OCI-LY1 (cell line): ENCODE data around the gene TRPC4.

Experiments
- H2AFZ ChIP-seq: fragments of 200-600 bp; sonication (generic), shearing (Covaris generic); 2 replicates; pipeline ENCODE4 v1.6.0; 2014; ENCODE audit warnings: antibody characterized with exemption, mild to moderate bottlenecking, low read length
- H3F3A ChIP-seq: fragments of 200-600 bp; sonication (generic), shearing (Covaris generic); 2 replicates; pipeline ENCODE4 v1.6.0; 2014; ENCODE audit warnings: mild to moderate bottlenecking, antibody characterized with exemption, low read length, moderate library complexity; ENCODE audit not compliant: insufficient read depth
- H3K27ac ChIP-seq: fragments of 200-600 bp; sonication (generic); 2 replicates; pipeline ENCODE4 v1.5.1; 2014; ENCODE audit warnings: low read length, mixed run types, mild to moderate bottlenecking, low read depth; ENCODE audit not compliant: poor library complexity, severe bottlenecking
- H3K27me3 ChIP-seq: fragments of 200-600 bp; sonication (generic); 2 replicates; pipeline ENCODE4 v1.6.0; 2014; ENCODE audit warnings: antibody characterized with exemption, mild to moderate bottlenecking, low read length, moderate library complexity; ENCODE audit not compliant: insufficient read depth
- H3K36me3 ChIP-seq: fragments of 200-600 bp; sonication (generic); 2 replicates; pipeline ENCODE4 v1.6.1; 2014; ENCODE audit warnings: mild to moderate bottlenecking, antibody characterized with exemption, low read length, moderate library complexity, mixed read lengths; ENCODE audit not compliant: insufficient read depth
- H3K4me1 ChIP-seq: fragments of 200-600 bp; sonication (generic); 2 replicates; pipeline ENCODE4 v1.5.1; 2014; ENCODE audit warnings: mild to moderate bottlenecking, low read length, moderate library complexity; ENCODE audit not compliant: insufficient read depth, severe bottlenecking
- H3K4me2 ChIP-seq: fragments of 200-600 bp; sonication (generic), shearing (Covaris generic); 2 replicates; pipeline ENCODE4 v1.6.1; 2014; ENCODE audit warnings: low read length
- H3K4me3 ChIP-seq: fragments of 200-600 bp; sonication (generic); 2 replicates; pipeline ENCODE4 v1.5.1; 2014; ENCODE audit warnings: low read length, low read depth, mild to moderate bottlenecking, mixed read lengths; ENCODE audit not compliant: poor library complexity, severe bottlenecking
- H3K79me2 ChIP-seq: fragments of 200-600 bp; shearing (Covaris generic); 2 replicates; pipeline ENCODE4 v1.6.1; 2016; ENCODE audit warnings: mixed run types, low read length, mixed read lengths; ENCODE audit not compliant: insufficient read depth
- H3K9ac ChIP-seq: fragments of 200-600 bp; sonication (generic), shearing (Covaris generic); 2 replicates; pipeline ENCODE4 v1.6.1; 2014; ENCODE audit warnings: mild to moderate bottlenecking, low read length, mixed read lengths
- H3K9me2 ChIP-seq: fragments of 200-600 bp; sonication (generic), shearing (Covaris generic); 2 replicates; pipeline ENCODE4 v1.6.1; 2014; ENCODE audit warnings: low read depth, mild to moderate bottlenecking, low read length, mixed read lengths
- H3K9me3 ChIP-seq: fragments of 200-600 bp; shearing (Covaris generic); 2 replicates; pipeline ENCODE4 v1.6.1; 2014; ENCODE audit warnings: low read length, mixed read lengths
- H4K20me1 ChIP-seq: fragments of 200-600 bp; sonication (generic), shearing (Covaris generic); 2 replicates; pipeline ENCODE4 v1.6.0; 2016; ENCODE audit warnings: mild to moderate bottlenecking, low read length; ENCODE audit not compliant: insufficient read depth
- CTCF ChIP-seq: fragments of 200-600 bp; sonication (generic), shearing (Covaris generic); IDR thresholded peaks from 2 replicates; pipeline ENCODE4 v1.5.1; 2017; ENCODE audit warnings: mild to moderate bottlenecking, antibody characterized with exemption, low read length, moderate library complexity, mixed read lengths
- EZH2 ChIP-seq: fragments of 200-600 bp; sonication (generic), shearing (Covaris generic); IDR thresholded peaks from 2 replicates; pipeline ENCODE4 v1.8.0; 2017; ENCODE audit warnings: borderline replicate concordance, mixed run types, mild to moderate bottlenecking, antibody characterized with exemption, low read length, moderate library complexity, mixed read lengths

Gene TRPC4

GRCh38 chr13:37748913-37749312 lies 120.7 kb downstream of the TRPC4 start:
- Histone ChIP-seq H3K27me3 (no peaks in the 10 kb centered on the region), H3K9ac (no peak overlapping the region), H4K20me1 (no peaks in the 10 kb centered on the region), H3K9me2 (no peaks in the 10 kb centered on the region), H3K79me2 (no peaks in the 10 kb centered on the region), H2AFZ (no peak overlapping the region), H3K36me3 (no peaks in the 10 kb centered on the region), H3K4me2 (no peak overlapping the region), H3K9me3 (no peaks in the 10 kb centered on the region), H3F3A (no peaks in the 10 kb centered on the region), H3K27ac (no peak overlapping the region), H3K4me1 (no peaks in the 10 kb centered on the region), H3K4me3 (no peak overlapping the region)
- TF ChIP-seq EZH2 (no peak), CTCF (no peak)

GRCh38 chr13:37747071-37747612 lies 122.4 kb downstream of the TRPC4 start:
- H3K4me1 ChIP-seq, result no peaks in the 10 kb centered on the region

GRCh38 chr13:37741536-37741935 lies 128.0 kb downstream of the TRPC4 start:
- no peak overlapping the region for H3K4me3 ChIP-seq
- H3F3A ChIP-seq, result no peaks in the 10 kb centered on the region
- no peaks in the 10 kb centered on the region for H3K4me1 ChIP-seq
- H3K4me2 ChIP-seq, result no peak overlapping the region
- no peak overlapping the region for H3K27ac ChIP-seq
- H3K27me3 ChIP-seq, result no peaks in the 10 kb centered on the region
- H4K20me1 ChIP-seq, result no peaks in the 10 kb centered on the region
- no peaks in the 10 kb centered on the region for H3K79me2 ChIP-seq
- H3K9me3 ChIP-seq, result no peaks in the 10 kb centered on the region
- TF ChIP-seq EZH2 (no peak), CTCF (no peak)
- H2AFZ ChIP-seq, result no peak overlapping the region
- no peaks in the 10 kb centered on the region for H3K36me3 ChIP-seq
- no peaks in the 10 kb centered on the region for H3K9me2 ChIP-seq
- no peak overlapping the region for H3K9ac ChIP-seq

More at GRCh38 chr13:37747071-37747612, 122.4 kb downstream of the TRPC4 start:
- no peak for TF ChIP-seq EZH2
- no peak for TF ChIP-seq CTCF
- H2AFZ ChIP-seq, result no peak overlapping the region
- H3K4me2 ChIP-seq, result no peak overlapping the region
- H4K20me1 ChIP-seq, result no peaks in the 10 kb centered on the region
- no peaks in the 10 kb centered on the region for H3K9me2 ChIP-seq
- no peaks in the 10 kb centered on the region for H3K27me3 ChIP-seq
- H3K9me3 ChIP-seq, result no peaks in the 10 kb centered on the region
- no peak overlapping the region for H3K27ac ChIP-seq
- H3F3A ChIP-seq, result no peaks in the 10 kb centered on the region
- no peak overlapping the region for H3K4me3 ChIP-seq
- H3K79me2 ChIP-seq, result no peaks in the 10 kb centered on the region
- H3K9ac ChIP-seq, result no peak overlapping the region
- H3K36me3 ChIP-seq, result no peaks in the 10 kb centered on the region
